GM23338 (cell line): ENCODE results near the gene SOX10. TPM values are rescaled to one million over a fixed set of nuclear protein-coding genes. Genes with fewer than 3 reads are reported as not detected.

ENCODE experiments used
- ATAC-seq: fragments of 200-7000 bp; cut with Tn5 transposase; 3 replicates; pipeline ENCODE4 v1.9.1; 2020
- DNase-seq: peaks from one replicate; pipeline ENCODE4 v3.0.0-alpha.2; 2015; ENCODE audit warnings: low spot score
- H2AFZ ChIP-seq: fragments of 200-600 bp; sonication (generic); 2 replicates; pipeline ENCODE4 v1.8.0; 2016; ENCODE audit warnings: antibody characterized with exemption, mild to moderate bottlenecking, moderate library complexity
- H3F3A ChIP-seq: fragments of 200-600 bp; sonication (generic); replicated peaks from 2 replicates; pipeline ENCODE4 v1.8.0; 2017; ENCODE audit warnings: antibody characterized with exemption, mixed run types, low read depth
- H3K27ac ChIP-seq: fragments of 200-600 bp; sonication (generic); 2 replicates; pipeline ENCODE4 v1.6.1; 2016; ENCODE audit warnings: low read depth
- H3K27me3 ChIP-seq: fragments of 200-600 bp; sonication (generic); 2 replicates; pipeline ENCODE4 v1.8.0; 2016; ENCODE audit warnings: mild to moderate bottlenecking, mixed run types, moderate library complexity; ENCODE audit not compliant: insufficient read depth
- H3K36me3 ChIP-seq: fragments of 200-600 bp; sonication (generic); 2 replicates; pipeline ENCODE4 v1.8.0; 2016; ENCODE audit warnings: mild to moderate bottlenecking; ENCODE audit not compliant: insufficient read depth
- H3K4me1 ChIP-seq: fragments of 200-600 bp; sonication (generic); 2 replicates; pipeline ENCODE4 v1.8.0; 2016; ENCODE audit warnings: mild to moderate bottlenecking, moderate library complexity; ENCODE audit not compliant: insufficient read depth
- H3K4me2 ChIP-seq: fragments of 200-600 bp; sonication (generic); 2 replicates; pipeline ENCODE4 v1.7.1; 2017; ENCODE audit warnings: mixed run types
- H3K4me3 ChIP-seq: fragments of 200-600 bp; sonication (generic); 2 replicates; pipeline ENCODE4 v1.6.1; 2016; ENCODE audit warnings: mixed run types
- H3K79me2 ChIP-seq: fragments of 200-600 bp; sonication (generic); replicated peaks from 2 replicates; pipeline ENCODE4 v1.8.0; 2017; ENCODE audit warnings: mild to moderate bottlenecking; ENCODE audit not compliant: insufficient read depth
- H3K9me2 ChIP-seq: fragments of 200-600 bp; sonication (generic); 2 replicates; pipeline ENCODE4 v1.8.0; 2017; ENCODE audit not compliant: insufficient read depth
- H4K20me1 ChIP-seq: fragments of 200-600 bp; sonication (generic); replicated peaks from 2 replicates; pipeline ENCODE4 v1.8.0; 2017; ENCODE audit warnings: mild to moderate bottlenecking; ENCODE audit not compliant: insufficient read depth
- H3K27ac Mint-ChIP-seq: 2 replicates; pipeline ENCODE4 v1.8.0; 2020; ENCODE audit warnings: inconsistent platforms, mild to moderate bottlenecking, moderate library complexity, mixed read lengths
- H3K27me3 Mint-ChIP-seq: 3 replicates; pipeline ENCODE4 v1.8.0; 2022; ENCODE audit warnings: low read depth, mild to moderate bottlenecking, moderate library complexity, mixed read lengths, inconsistent platforms; ENCODE audit not compliant: insufficient read depth, poor library complexity
- H3K36me3 Mint-ChIP-seq: 3 replicates; pipeline ENCODE4 v1.8.0; 2021; ENCODE audit warnings: low read depth, mild to moderate bottlenecking, inconsistent platforms, moderate library complexity, mixed read lengths
- H3K4me1 Mint-ChIP-seq: 3 replicates; pipeline ENCODE4 v1.8.0; 2020; ENCODE audit warnings: mild to moderate bottlenecking, inconsistent platforms, mixed read lengths
- H3K4me3 Mint-ChIP-seq: 3 replicates; pipeline ENCODE4 v1.8.0; 2021; ENCODE audit warnings: moderate library complexity, mild to moderate bottlenecking, inconsistent platforms, mixed read lengths
- H3K9me3 Mint-ChIP-seq: 3 replicates; pipeline ENCODE4 v1.8.0; 2020; ENCODE audit warnings: moderate library complexity, mild to moderate bottlenecking, inconsistent platforms, mixed read lengths
- CREB1 ChIP-seq: fragments of 250-450 bp; sonication (Bioruptor Pico); IDR thresholded peaks from 2 replicates; pipeline ENCODE4 v1.5.0; 2020; ENCODE audit warnings: low read depth, mild to moderate bottlenecking, moderate library complexity
- CTCF ChIP-seq, 2 experiments: fragments of 200-600 bp in 1 of 2; sonication (generic) in 1 of 2; conservative IDR thresholded peaks; 2 replicates each; pipeline versions ENCODE4 v1.5.1 to v1.6.1; 2016 to 2017; ENCODE audit warnings: antibody characterized with exemption in 2 of 2, low read depth in 2 of 2, mild to moderate bottlenecking in 2 of 2, moderate library complexity in 1 of 2
- ETS1 ChIP-seq: IDR thresholded peaks from 2 replicates; pipeline ENCODE4 v1.6.1; 2016; ENCODE audit warnings: antibody characterized with exemption
- EZH2 ChIP-seq: fragments of 200-600 bp; sonication (generic); IDR thresholded peaks from one replicate; pipeline ENCODE4 v1.8.0; 2017; ENCODE audit warnings: antibody characterized with exemption, mild to moderate bottlenecking, low read depth; ENCODE audit not compliant: unreplicated experiment
- EZH2phosphoT487 ChIP-seq: fragments of 200-600 bp; sonication (generic); IDR thresholded peaks from one replicate; pipeline ENCODE4 v1.8.1; 2018; ENCODE audit warnings: antibody characterized with exemption; ENCODE audit not compliant: unreplicated experiment
- JUNB ChIP-seq: IDR thresholded peaks from one replicate; pipeline ENCODE4 v1.6.1; 2016; ENCODE audit warnings: antibody characterized with exemption; ENCODE audit not compliant: unreplicated experiment
- NANOG ChIP-seq: IDR thresholded peaks from 2 replicates; pipeline ENCODE4 v1.6.1; 2016; ENCODE audit warnings: antibody characterized with exemption, borderline replicate concordance
- POLR2AphosphoS5 ChIP-seq: IDR thresholded peaks from 2 replicates; pipeline ENCODE4 v1.6.1; 2016; ENCODE audit warnings: antibody characterized with exemption, low read depth
- REST ChIP-seq: IDR thresholded peaks from one replicate; pipeline ENCODE4 v1.6.1; 2018; ENCODE audit warnings: antibody characterized with exemption; ENCODE audit not compliant: unreplicated experiment
- STAT1 ChIP-seq: IDR thresholded peaks from one replicate; pipeline ENCODE4 v1.6.1; 2016; ENCODE audit warnings: antibody characterized with exemption; ENCODE audit not compliant: unreplicated experiment
- ZNF114 ChIP-seq: fragments of 250-450 bp; sonication (Bioruptor Pico); IDR thresholded peaks from 2 replicates; pipeline ENCODE4 v1.5.0; 2020; ENCODE audit warnings: mild to moderate bottlenecking, moderate library complexity
- ZNF331 ChIP-seq: fragments of 250-450 bp; sonication (Bioruptor Pico); IDR thresholded peaks from 2 replicates; pipeline ENCODE4 v1.5.0; 2020; ENCODE audit warnings: low read depth, mild to moderate bottlenecking, moderate library complexity
- ZNF462 ChIP-seq: fragments of 250-450 bp; sonication (Bioruptor Pico); IDR thresholded peaks from 2 replicates; pipeline ENCODE4 v1.5.0; 2020; ENCODE audit warnings: mild to moderate bottlenecking, moderate library complexity
- polyA plus RNA-seq: library from polyadenylated mRNA; unstranded; fragments of >200 nt; fragmentation: Nextera tagmentation; extraction: Ambion mirVana; gene quantifications from 2 replicates; pipeline ENCODE4 v1.2.1, GENCODE V29; 2016
- total RNA-seq: library from RNA; depleted of rRNA; stranded (reverse); fragments of >200 nt; shearing (Covaris generic); gene quantifications from 2 replicates; pipeline ENCODE4 v1.2.3, GENCODE V29; 2014

Gene SOX10
- total and polyA plus RNA-seq, 2 experiments from 2014 or later: 1.1 to 2.1 TPM

GRCh38 chr22:37970864-37971263 lies 13.5 kb downstream of the SOX10 start:
- 0 out of 2 replicates have a peak, but pooled peaks cover under 1% of the 10 kb centered on the region for H3K79me2 ChIP-seq
- H3K27me3 Mint-ChIP-seq: peaks cover 20% of the 10 kb centered on the region
- ATAC-seq (no peak), DNase-seq (no peak)
- peaks cover 17% of the 10 kb centered on the region for H3K4me1 ChIP-seq
- H3K4me2 ChIP-seq: peak overlapping the region; percentile 71
- H3K36me3 Mint-ChIP-seq: peaks cover 31% of the 10 kb centered on the region
- peaks cover 9% of the 10 kb centered on the region; the same call in 1 of the 2 replicates for H3F3A ChIP-seq
- no peak overlapping the region for H2AFZ ChIP-seq
- H3K4me1 Mint-ChIP-seq: peaks cover 33% of the 10 kb centered on the region
- H3K4me3 ChIP-seq: no peak overlapping the region
- H3K27ac ChIP-seq: 0 out of 2 replicates have a peak overlapping the region, but pooled peaks have one; percentile 81
- peak overlapping the region; percentile 8; the same call in 2 of the 3 replicates for H3K4me3 Mint-ChIP-seq
- peaks cover 10% of the 10 kb centered on the region for H4K20me1 ChIP-seq
- 0 out of 2 replicates have a peak, but pooled peaks cover 3% of the 10 kb centered on the region for H3K36me3 ChIP-seq
- no peaks in the 10 kb centered on the region for H3K27me3 ChIP-seq
- no peaks in the 10 kb centered on the region for H3K9me2 ChIP-seq
- TF ChIP-seq ZNF114 (CRISPR knock-in tag) (no peak), CTCF (conservative IDR thresholded peaks at IDR 0.05; ENCODE audit: low read depth in 2 of 2) (no peak), CREB1 (CRISPR knock-in tag) (no peak), STAT1 (no peak), ZNF331 (no peak), REST (no peak), POLR2AphosphoS5 (no peak), ZNF462 (CRISPR knock-in tag) (no peak), ETS1 (no peak), EZH2 (no peak), JUNB (no peak), EZH2phosphoT487 (no peak), NANOG (no peak)
- no peak overlapping the region for H3K27ac Mint-ChIP-seq
- no peaks in the 10 kb centered on the region; the same call in 2 of the 3 replicates for H3K9me3 Mint-ChIP-seq
